CD4-positive, alpha-beta memory T cell (primary cell): ENCODE data around the gene SNX15. TPM values are rescaled to one million over a fixed set of nuclear protein-coding genes. Genes with fewer than 3 reads are reported as not detected.

Experiments
- CTCF ChIA-PET: fragments of 350-600 bp; sonication (Branson Sonifier 250); formaldehyde crosslinking; loops from one replicate; lab custom pipeline; 2021; ENCODE audit warnings: inconsistent platforms; ENCODE audit not compliant: partially characterized antibody; lab: Charles Lee
- POLR2A ChIA-PET: fragments of 350-600 bp; sonication (Branson Sonifier 250); formaldehyde crosslinking; loops from one replicate; lab custom pipeline; 2021; ENCODE audit not compliant: partially characterized antibody; lab: Charles Lee
- DNase-seq, 5 donors: peaks; one replicate each; pipeline versions ENCODE4 v3.0.0 to v3.0.0-alpha.2; 2020 to 2022; ENCODE audit warnings: mixed read lengths in 1 of 5
- H3K27ac ChIP-seq: one replicate; pipeline ENCODE4 v1.7.0; 2013; ENCODE audit warnings: low read depth, low read length
- H3K27me3 ChIP-seq: 2 replicates; pipeline ENCODE4 v1.7.0; 2013; ENCODE audit warnings: mild to moderate bottlenecking, low read length, moderate library complexity; ENCODE audit not compliant: insufficient read depth
- H3K36me3 ChIP-seq: 2 replicates; pipeline ENCODE4 v1.7.0; 2013; ENCODE audit warnings: mild to moderate bottlenecking, low read length, moderate library complexity; ENCODE audit not compliant: insufficient read depth
- H3K4me1 ChIP-seq: 2 replicates; pipeline ENCODE4 v1.7.0; 2013; ENCODE audit warnings: mild to moderate bottlenecking, low read length, moderate library complexity; ENCODE audit not compliant: insufficient read depth
- H3K4me3 ChIP-seq, 2 donors: one replicate each; pipeline ENCODE4 v1.7.0; 2013; ENCODE audit warnings: low read length in 2 of 2, mild to moderate bottlenecking in 1 of 2
- H3K9me3 ChIP-seq, 2 donors: one replicate each; pipeline ENCODE4 v1.7.0; 2013; ENCODE audit warnings: low read length in 2 of 2, control low read depth in 1 of 2; ENCODE audit not compliant: control insufficient read depth in 1 of 2
- H3K27ac Mint-ChIP-seq, 7 donors: one replicate each; pipeline ENCODE4 v1.8.0; 2020 to 2021; ENCODE audit warnings: mixed read lengths in 7 of 7, mild to moderate bottlenecking in 6 of 7, inconsistent platforms in 3 of 7, moderate library complexity in 3 of 7
- H3K27me3 Mint-ChIP-seq, 2 donors: one replicate each; pipeline ENCODE4 v1.8.0; 2020 to 2021; ENCODE audit warnings: mixed read lengths in 2 of 2
- H3K36me3 Mint-ChIP-seq, 2 donors: one replicate each; pipeline ENCODE4 v1.8.0; 2020 to 2021; ENCODE audit warnings: mixed read lengths in 2 of 2, inconsistent platforms in 1 of 2, mild to moderate bottlenecking in 1 of 2
- H3K4me1 Mint-ChIP-seq, 4 donors: one replicate each; pipeline ENCODE4 v1.8.0; 2020 to 2021; ENCODE audit warnings: mixed read lengths in 4 of 4, mild to moderate bottlenecking in 1 of 4
- H3K4me3 Mint-ChIP-seq, 8 donors: one replicate each; pipeline ENCODE4 v1.8.0; 2020 to 2021; ENCODE audit warnings: mixed read lengths in 8 of 8, mild to moderate bottlenecking in 7 of 8, moderate library complexity in 6 of 8, inconsistent platforms in 3 of 8
- H3K9me3 Mint-ChIP-seq, 8 donors: one replicate each; pipeline ENCODE4 v1.8.0; 2020 to 2021; ENCODE audit warnings: mixed read lengths in 8 of 8, mild to moderate bottlenecking in 5 of 8, inconsistent platforms in 3 of 8, moderate library complexity in 1 of 8
- intact Hi-C: fragments of 100-400 bp; cut with micrococcal nuclease; formaldehyde crosslinking; loops from one replicate; pipeline ENCODE4 v1.15.1; 2023
- polyA plus RNA-seq, 2 donors: library from polyadenylated mRNA; unstranded; fragments of 300-500 nt; fragmentation: Illumina TruSeq; gene quantifications; one replicate each; pipeline ENCODE4 v1.2.3, GENCODE V29; 2021
- total RNA-seq, 2 experiments: library from RNA; stranded (reverse); gene quantifications; one replicate each; pipeline ENCODE4 v1.2.3, GENCODE V29; 2021

SNX15 gene
- total and polyA plus RNA-seq, 4 experiments from 2014 or later: 19.8 to 26.7 (median 23.9) TPM

DNA sequence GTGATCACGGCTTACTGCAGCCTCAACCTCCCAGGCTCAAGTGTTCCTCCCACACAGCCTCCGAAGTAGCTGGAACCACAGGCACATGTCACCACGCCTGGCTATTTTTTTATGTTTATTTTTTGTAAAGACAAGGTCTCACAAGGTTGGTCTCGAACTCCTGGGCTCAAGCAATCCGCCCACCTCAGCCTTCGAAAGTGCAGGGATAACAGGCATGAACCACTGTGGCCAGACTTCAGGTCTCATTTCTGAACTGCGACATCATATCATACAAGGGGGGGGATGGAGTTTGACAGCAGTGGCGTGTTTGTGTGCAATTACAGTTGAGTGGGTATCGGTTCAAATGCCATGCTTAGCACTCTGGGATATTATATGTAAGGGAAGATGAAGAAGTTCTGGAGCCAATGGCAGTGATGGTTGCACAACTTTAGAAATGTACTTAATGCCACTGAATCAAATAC is 24.2 kb downstream of the SNX15 start:
- no peak for DNase-seq
- no peak overlapping the region for H3K27ac ChIP-seq
- Mint-ChIP-seq H3K4me3 (no peak overlapping the region), H3K27me3 (no peaks in the 10 kb centered on the region), H3K9me3 (no peaks in the 10 kb centered on the region), H3K4me1 (peaks cover 13 to 36% (median 26%) of the 10 kb centered on the region in 4 donors), H3K36me3 (no peaks in the 10 kb centered on the region), H3K27ac (no peak overlapping the region)
- no peaks in the 10 kb centered on the region for H3K36me3 ChIP-seq
- no peaks in the 10 kb centered on the region for H3K27me3 ChIP-seq
- intact Hi-C loops: no loop called here
- ChIA-PET CTCF (interaction anchor here (0.6 to 0.7 kb wide), 2 partner anchors 53 to 537 kb away, joined by 3 to 4 read pairs; no protein-coding TSS in a partner anchor), POLR2A (no interaction called here)
- H3K4me1 ChIP-seq: peaks cover 30% of the 10 kb centered on the region
- no peak overlapping the region for H3K4me3 ChIP-seq
- H3K9me3 ChIP-seq: no peaks in the 10 kb centered on the region

DNA sequence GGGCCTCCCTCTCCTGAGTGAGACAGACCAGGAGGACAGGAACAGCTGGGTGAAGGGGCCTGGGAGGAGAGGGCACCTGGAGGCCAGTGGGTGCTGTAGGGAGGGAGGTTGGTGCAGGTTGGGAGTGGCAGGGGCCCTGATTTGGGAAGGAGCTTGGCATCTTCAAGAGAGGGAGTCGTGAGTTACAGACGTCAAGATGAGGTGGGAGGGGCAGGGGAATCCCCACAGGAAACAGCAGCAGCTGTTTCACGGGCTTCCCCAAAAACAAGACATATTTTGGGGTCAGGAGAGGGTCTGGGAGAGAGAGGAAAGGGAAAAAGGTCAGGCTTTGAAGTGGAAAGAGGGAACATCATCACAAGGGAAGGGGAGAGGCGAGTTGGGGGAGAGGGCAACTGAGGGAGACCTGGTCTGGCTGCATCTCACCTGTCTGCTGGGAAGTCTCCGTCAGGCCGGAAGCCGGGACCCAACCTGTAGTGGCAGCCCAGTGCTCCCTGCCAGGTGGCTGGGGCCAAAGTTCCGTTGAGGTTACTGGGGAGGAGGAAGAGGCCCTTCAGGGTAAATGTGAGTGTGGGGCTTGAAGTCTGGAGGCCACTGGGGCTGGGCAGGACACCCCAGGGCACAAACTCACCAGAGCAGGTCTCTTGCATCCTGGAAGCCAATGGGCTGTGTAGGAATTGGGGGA is 26.7 kb downstream of the SNX15 start:
- ChIA-PET POLR2A (interaction anchor here (1.0 to 1.7 kb wide), 3 partner anchors 13 to 64 kb away, joined by 3 to 14 read pairs (median 4); partner anchors contain the start of genes SAC3D1 and ZNHIT2), CTCF (interaction anchor here (0.9 kb wide), 1 partner anchor 40 kb away, joined by 3 read pairs; the partner anchor contains the start of gene ARL2)
- H3K4me3 ChIP-seq: no peak overlapping the region
- Mint-ChIP-seq H3K4me3 (peak overlapping the region in 7 of 8 donors; percentile 56 to 85 (median 67)), H3K4me1 (peaks cover 10 to 14% (median 14%) of the 10 kb centered on the region in 4 donors), H3K27ac (peak overlapping the region; percentile 76 to 96 (median 90)), H3K9me3 (no peaks in the 10 kb centered on the region), H3K36me3 (no peaks in the 10 kb centered on the region), H3K27me3 (no peaks in the 10 kb centered on the region)
- peak overlapping the region; percentile 35 for H3K27ac ChIP-seq
- no peaks in the 10 kb centered on the region for H3K27me3 ChIP-seq
- H3K4me1 ChIP-seq: peaks cover 16% of the 10 kb centered on the region
- intact Hi-C loops: no loop called here
- peak; percentile 24 to 56 (median 38) for DNase-seq
- no peaks in the 10 kb centered on the region for H3K36me3 ChIP-seq
- H3K9me3 ChIP-seq: no peaks in the 10 kb centered on the region

DNA sequence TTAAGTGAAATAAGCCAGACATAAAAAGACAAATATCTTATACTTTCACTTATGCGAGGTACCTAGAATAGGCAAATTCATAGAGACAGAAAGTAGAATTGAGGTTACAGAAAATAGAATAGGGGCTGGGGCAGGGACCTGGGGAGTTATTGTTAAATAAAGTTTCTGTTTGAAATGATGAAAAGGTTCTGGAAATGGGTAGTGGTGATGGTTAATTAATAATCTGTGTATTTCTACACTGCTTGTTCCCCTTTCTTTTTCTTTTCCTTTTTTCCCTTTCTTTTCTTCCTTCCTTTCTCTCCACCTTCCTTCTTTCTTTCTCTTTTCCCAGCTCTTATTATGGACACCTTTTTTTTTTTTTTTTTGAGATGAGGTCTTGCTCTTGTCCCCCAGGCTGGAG is 28.3 kb downstream of the SNX15 start:
- no peaks in the 10 kb centered on the region for H3K9me3 ChIP-seq
- Mint-ChIP-seq H3K9me3 (no peaks in the 10 kb centered on the region), H3K27me3 (no peaks in the 10 kb centered on the region), H3K27ac (peak overlapping the region in 3 of 7 donors; percentile 13 to 75 (median 41)), H3K4me1 (peaks cover 10 to 14% (median 14%) of the 10 kb centered on the region in 4 donors), H3K36me3 (no peaks in the 10 kb centered on the region), H3K4me3 (no peak overlapping the region)
- H3K36me3 ChIP-seq: no peaks in the 10 kb centered on the region
- DNase-seq: no peak
- H3K4me1 ChIP-seq: peaks cover 23% of the 10 kb centered on the region
- ChIA-PET POLR2A (interaction anchor here (1.3 kb wide), 1 partner anchor 41 kb away, joined by 3 read pairs; the partner anchor contains the start of gene ARL2), CTCF (interaction anchor here (1.4 to 1.5 kb wide), 2 partner anchors 15 to 55 kb away, joined by 3 read pairs; partner anchors contain the start of gene SAC3D1)
- intact Hi-C loops: no loop called here
- H3K4me3 ChIP-seq: no peak overlapping the region
- H3K27ac ChIP-seq: no peak overlapping the region
- H3K27me3 ChIP-seq: no peaks in the 10 kb centered on the region

DNA sequence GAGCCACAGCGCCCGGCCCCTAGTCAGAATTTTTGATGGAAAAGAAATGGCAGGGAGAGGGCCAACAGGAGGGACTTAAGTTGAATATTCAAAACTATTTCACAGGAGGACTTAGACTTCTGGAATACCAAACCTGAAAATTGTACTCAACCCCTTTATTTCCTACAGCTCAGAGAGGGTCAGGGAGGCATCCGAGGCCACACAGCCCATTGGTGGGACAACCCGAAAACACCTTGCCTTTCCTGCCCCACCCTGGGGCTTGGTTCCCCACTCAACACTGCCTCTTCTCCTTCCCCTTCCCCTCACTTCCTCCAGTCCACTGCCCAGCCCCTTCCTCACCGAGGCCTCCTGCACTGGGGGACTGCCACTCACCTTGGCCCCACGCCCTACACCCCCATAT is 29.8 kb downstream of the SNX15 start:
- Histone ChIP-seq H3K27me3 (no peaks in the 10 kb centered on the region), H3K27ac (no peak overlapping the region), H3K4me3 (no peak overlapping the region), H3K4me1 (peaks cover 26% of the 10 kb centered on the region), H3K9me3 (no peaks in the 10 kb centered on the region), H3K36me3 (no peaks in the 10 kb centered on the region)
- no peak overlapping the region for H3K4me3 Mint-ChIP-seq
- H3K4me1 Mint-ChIP-seq: peaks cover 10 to 14% (median 14%) of the 10 kb centered on the region in 4 donors
- intact Hi-C loops: no loop called here
- DNase-seq: no peak
- no peaks in the 10 kb centered on the region for H3K36me3 Mint-ChIP-seq
- H3K27me3 Mint-ChIP-seq: peaks cover 0 to 3% of the 10 kb centered on the region in 2 donors
- H3K9me3 Mint-ChIP-seq: no peaks in the 10 kb centered on the region
- ChIA-PET CTCF (interaction anchor here (0.7 kb wide), 1 partner anchor 31 kb away, joined by 3 read pairs; no protein-coding TSS in a partner anchor), POLR2A (no interaction called here)
- H3K27ac Mint-ChIP-seq: no peak overlapping the region

DNA sequence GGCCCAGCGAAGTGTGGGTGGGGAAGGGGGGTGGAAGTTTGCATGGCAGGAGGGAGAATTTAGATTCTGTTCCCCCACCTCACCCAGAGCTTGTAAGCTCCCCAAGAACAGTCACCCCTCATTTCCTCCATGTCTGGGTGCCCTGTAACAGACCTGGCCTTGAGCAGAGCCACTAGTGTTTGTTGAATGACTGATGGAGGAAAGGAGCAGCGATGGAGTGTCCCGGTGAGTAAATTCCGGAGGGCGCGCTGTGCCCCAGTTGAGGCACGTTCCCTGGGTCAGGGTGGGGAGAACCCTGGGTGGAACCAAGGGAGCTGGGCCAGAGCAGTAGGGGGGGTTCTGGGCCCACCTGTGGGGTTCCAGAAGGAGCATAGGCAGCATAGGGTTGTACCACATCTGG is 30.3 kb downstream of the SNX15 start:
- Histone ChIP-seq H3K4me3 (no peak overlapping the region), H3K9me3 (no peaks in the 10 kb centered on the region), H3K4me1 (peaks cover 26% of the 10 kb centered on the region), H3K36me3 (no peaks in the 10 kb centered on the region), H3K27ac (no peak overlapping the region), H3K27me3 (no peaks in the 10 kb centered on the region)
- ChIA-PET CTCF (no interaction called here), POLR2A (no interaction called here)
- H3K27ac Mint-ChIP-seq: no peak overlapping the region
- peaks cover 10 to 14% (median 14%) of the 10 kb centered on the region in 4 donors for H3K4me1 Mint-ChIP-seq
- peaks cover 0 to 3% of the 10 kb centered on the region in 2 donors for H3K27me3 Mint-ChIP-seq
- no peaks in the 10 kb centered on the region for H3K36me3 Mint-ChIP-seq
- no peak overlapping the region for H3K4me3 Mint-ChIP-seq
- no peak for DNase-seq
- intact Hi-C loops: no loop called here
- no peaks in the 10 kb centered on the region for H3K9me3 Mint-ChIP-seq

DNA sequence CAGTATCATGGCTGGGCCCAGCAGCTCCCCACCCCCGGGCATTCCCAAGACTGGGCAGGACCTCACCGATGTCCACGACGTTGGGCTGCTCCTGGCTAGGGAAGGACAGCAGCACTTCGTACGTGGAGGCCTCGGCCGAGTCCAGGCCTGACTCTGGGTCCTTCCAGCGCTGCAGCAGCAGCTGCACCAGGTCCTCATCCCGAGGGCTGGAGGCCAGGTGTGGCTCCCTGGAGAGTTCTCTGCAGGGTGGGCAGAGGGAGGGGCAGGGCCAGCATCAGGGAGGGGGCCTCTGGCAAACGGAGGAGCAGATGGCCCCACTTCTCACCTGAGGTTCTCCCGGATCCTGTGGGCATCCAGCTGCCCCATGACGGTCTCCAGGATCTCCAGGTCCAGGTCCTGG is 30.8 kb downstream of the SNX15 start:
- Histone ChIP-seq H3K4me3 (no peak overlapping the region), H3K27ac (no peak overlapping the region), H3K27me3 (no peaks in the 10 kb centered on the region), H3K4me1 (peaks cover 26% of the 10 kb centered on the region), H3K36me3 (no peaks in the 10 kb centered on the region), H3K9me3 (no peaks in the 10 kb centered on the region)
- CTCF ChIA-PET: no interaction called here
- intact Hi-C loops: no loop called here
- H3K27ac Mint-ChIP-seq: no peak overlapping the region
- DNase-seq: no peak
- H3K36me3 Mint-ChIP-seq: no peaks in the 10 kb centered on the region
- peaks cover 10 to 14% (median 14%) of the 10 kb centered on the region in 4 donors for H3K4me1 Mint-ChIP-seq
- no peak overlapping the region for H3K4me3 Mint-ChIP-seq
- POLR2A ChIA-PET: no interaction called here
- peaks cover 0 to 3% of the 10 kb centered on the region in 2 donors for H3K27me3 Mint-ChIP-seq
- no peaks in the 10 kb centered on the region for H3K9me3 Mint-ChIP-seq

DNA sequence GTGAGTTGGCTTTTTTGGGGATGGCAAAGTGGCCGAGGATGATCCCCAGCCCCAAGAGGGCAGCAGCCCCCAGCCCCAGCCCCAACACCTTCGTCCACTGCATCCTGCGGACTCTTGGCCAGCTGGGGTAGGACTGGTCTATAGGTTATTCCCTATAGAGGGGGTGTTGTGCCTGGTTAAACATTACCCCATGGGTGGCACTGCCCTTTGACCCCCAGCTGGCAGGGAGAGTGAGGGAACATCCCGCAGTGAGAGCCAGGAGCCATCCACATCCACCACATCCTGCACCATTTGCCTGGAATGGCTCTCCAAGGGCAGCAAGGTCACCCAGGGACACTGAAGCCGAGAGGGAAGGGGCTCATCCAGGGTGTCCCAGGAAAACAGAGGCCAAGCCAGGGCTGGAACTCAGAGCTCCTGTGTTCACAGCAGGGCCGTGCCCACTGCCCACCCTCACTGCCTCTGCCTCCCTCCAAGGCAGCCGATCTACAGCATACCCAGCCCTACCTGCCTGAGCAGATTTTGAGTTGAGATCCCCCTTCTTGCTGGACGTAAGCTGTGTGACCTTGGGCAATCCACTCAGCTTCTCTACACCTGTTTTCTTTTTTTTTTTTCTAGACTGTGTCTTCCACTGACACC is 31.3 kb downstream of the SNX15 start, which contains the start of gene NAALADL1:
TSS of gene NAALADL1 (minus strand) at position 135 of the 636 bp plus-strand sequence. CDS start at position 103, 32 bp downstream.
- H3K27me3 ChIP-seq: no peaks in the 10 kb centered on the region
- POLR2A ChIA-PET: no interaction called here
- peaks cover 22% of the 10 kb centered on the region for H3K4me1 ChIP-seq
- no peaks in the 10 kb centered on the region for H3K36me3 Mint-ChIP-seq
- H3K9me3 Mint-ChIP-seq: no peaks in the 10 kb centered on the region
- peaks cover 9 to 13% (median 11%) of the 10 kb centered on the region in 4 donors for H3K4me1 Mint-ChIP-seq
- peaks cover 0 to 3% of the 10 kb centered on the region in 2 donors for H3K27me3 Mint-ChIP-seq
- intact Hi-C loops: no loop called here
- peak within 1 kb of the TSS in 1 of 7 donors; percentile 26 for H3K27ac Mint-ChIP-seq
- CTCF ChIA-PET: no interaction called here
- DNase-seq: no peak
- H3K36me3 ChIP-seq: no peaks in the 10 kb centered on the region
- no peak within 1 kb of the TSS for H3K27ac ChIP-seq
- no peaks in the 10 kb centered on the region for H3K9me3 ChIP-seq
- H3K4me3 Mint-ChIP-seq: no peak within 1 kb of the TSS
- H3K4me3 ChIP-seq: no peak within 1 kb of the TSS
